ENCODE results near the gene TNFAIP6. TPM values are rescaled to one million over a fixed set of nuclear protein-coding genes. Genes with fewer than 3 reads are reported as not detected.

The TNFAIP6 gene
- total RNA-seq, 1 experiment from 2014 or later: not detected

DNA sequence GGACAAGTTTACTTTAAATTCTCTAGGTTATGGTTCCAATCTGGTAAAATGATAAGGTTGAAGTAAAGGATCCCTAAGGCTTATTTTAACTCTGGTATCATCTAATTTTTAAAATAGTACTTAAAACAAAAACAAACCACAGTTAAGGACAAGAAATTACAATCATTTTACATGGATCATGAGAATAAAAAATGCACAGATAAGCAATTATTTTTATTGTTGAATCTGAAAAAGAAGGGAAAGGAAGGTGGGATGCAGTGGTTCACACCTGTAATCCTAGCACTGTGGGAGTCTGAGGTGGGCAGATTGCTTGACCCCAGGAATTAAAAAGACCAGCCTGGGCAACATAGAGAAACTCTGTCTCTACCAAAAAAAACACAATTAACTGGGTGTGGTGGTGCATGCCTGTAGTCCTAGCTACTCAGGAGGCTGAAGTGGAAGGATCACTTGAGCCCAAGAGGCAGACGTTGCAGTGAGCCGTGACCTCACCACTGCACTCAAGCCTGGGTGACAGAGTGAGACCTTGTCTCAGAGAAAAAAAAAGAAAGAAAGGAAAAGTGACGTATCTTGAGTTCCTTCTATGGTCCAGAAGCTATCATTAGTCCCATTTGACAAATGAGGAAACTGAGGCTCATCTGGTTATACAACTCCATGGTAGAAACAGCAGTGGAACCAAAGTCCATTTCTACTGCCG is 2.5 kb downstream of the TNFAIP6 start:
- Histone ChIP-seq H3K9me3 (ENCODE audit: control insufficient read depth in 1 of 2, insufficient read depth in 1 of 2, low read depth in 1 of 2, low read length in 2 of 2) (no peaks in the 10 kb centered on the region), H4K20me1 (ENCODE audit: insufficient read depth) (no peaks in the 10 kb centered on the region), H3K27ac (ENCODE audit: low read depth, low read length) (no peak overlapping the region), H2AFZ (ENCODE audit: low read depth, low read length, poor library complexity, severe bottlenecking) (no peak overlapping the region), H3K4me1 (ENCODE audit: control insufficient read depth in 1 of 2, insufficient read depth in 2 of 2, low read length in 2 of 2) (no peaks in the 10 kb centered on the region), H3K9me2 (ENCODE audit: insufficient read depth) (no peaks in the 10 kb centered on the region; the same call in none of the 2 replicates), H3K9ac (ENCODE audit: low read length) (no peak overlapping the region), H3K4me3 (replicated peaks in 1 of 2; ENCODE audit: low read depth in 1 of 2, low read length in 2 of 2) (no peak overlapping the region), H3K36me3 (ENCODE audit: control insufficient read depth in 1 of 2, insufficient read depth in 2 of 2, low read length in 2 of 2) (no peaks in the 10 kb centered on the region), H3K79me2 (ENCODE audit: insufficient read depth, low read length) (no peaks in the 10 kb centered on the region), H3K27me3 (ENCODE audit: insufficient read depth, low read length) (no peaks in the 10 kb centered on the region), H3K4me2 (ENCODE audit: low read length) (no peak overlapping the region)
- DNase-seq (ENCODE audit: low read depth, low spot score): no peak
- ChIA-PET CTCF (no interaction called here), RAD21 (ENCODE audit: low non-redundant PET in 1 of 2, low total read pairs in 2 of 2, uncharacterized antibody in 2 of 2, unreplicated experiment in 2 of 2) (no interaction called here), POLR2A (no interaction called here)
- intact Hi-C loops (cut with micrococcal nuclease): no loop called here
- TF ChIP-seq ELF1 (IDR thresholded peaks at IDR 0.05; ENCODE audit: borderline replicate concordance, low read depth) (no peak), EGR1 (IDR thresholded peaks at IDR 0.05; ENCODE audit: low read depth) (no peak), YY1 (IDR thresholded peaks at IDR 0.05; ENCODE audit: extremely low read depth, insufficient replicate concordance, low read depth, low read length) (no peak), ATF3 (IDR thresholded peaks at IDR 0.05) (no peak), CBX3 (IDR thresholded peaks at IDR 0.05; ENCODE audit: low read depth) (no peak), ZFX (IDR thresholded peaks at IDR 0.05) (no peak), SRF (IDR thresholded peaks at IDR 0.05; ENCODE audit: low read depth) (no peak), POLR2AphosphoS5 (IDR thresholded peaks at IDR 0.05; ENCODE audit: low read depth, low read length) (no peak), MAX (IDR thresholded peaks at IDR 0.05) (no peak), RAD21 (IDR thresholded peaks at IDR 0.05; ENCODE audit: low read depth) (no peak), POLR2A (IDR thresholded peaks at IDR 0.05; ENCODE audit: borderline replicate concordance, extremely low read depth, insufficient read depth, insufficient read length) (no peak), EZH2 (IDR thresholded peaks at IDR 0.05) (no peak), ZNF274 (IDR thresholded peaks at IDR 0.05; ENCODE audit: low read depth, low read length) (no peak), JUND (IDR thresholded peaks at IDR 0.05) (no peak), EZH2phosphoT487 (IDR thresholded peaks at IDR 0.05; ENCODE audit: borderline replicate concordance) (no peak), FOSL1 (IDR thresholded peaks at IDR 0.05; ENCODE audit: low read depth) (no peak)
- TF ChIP-seq, protein P1, sequence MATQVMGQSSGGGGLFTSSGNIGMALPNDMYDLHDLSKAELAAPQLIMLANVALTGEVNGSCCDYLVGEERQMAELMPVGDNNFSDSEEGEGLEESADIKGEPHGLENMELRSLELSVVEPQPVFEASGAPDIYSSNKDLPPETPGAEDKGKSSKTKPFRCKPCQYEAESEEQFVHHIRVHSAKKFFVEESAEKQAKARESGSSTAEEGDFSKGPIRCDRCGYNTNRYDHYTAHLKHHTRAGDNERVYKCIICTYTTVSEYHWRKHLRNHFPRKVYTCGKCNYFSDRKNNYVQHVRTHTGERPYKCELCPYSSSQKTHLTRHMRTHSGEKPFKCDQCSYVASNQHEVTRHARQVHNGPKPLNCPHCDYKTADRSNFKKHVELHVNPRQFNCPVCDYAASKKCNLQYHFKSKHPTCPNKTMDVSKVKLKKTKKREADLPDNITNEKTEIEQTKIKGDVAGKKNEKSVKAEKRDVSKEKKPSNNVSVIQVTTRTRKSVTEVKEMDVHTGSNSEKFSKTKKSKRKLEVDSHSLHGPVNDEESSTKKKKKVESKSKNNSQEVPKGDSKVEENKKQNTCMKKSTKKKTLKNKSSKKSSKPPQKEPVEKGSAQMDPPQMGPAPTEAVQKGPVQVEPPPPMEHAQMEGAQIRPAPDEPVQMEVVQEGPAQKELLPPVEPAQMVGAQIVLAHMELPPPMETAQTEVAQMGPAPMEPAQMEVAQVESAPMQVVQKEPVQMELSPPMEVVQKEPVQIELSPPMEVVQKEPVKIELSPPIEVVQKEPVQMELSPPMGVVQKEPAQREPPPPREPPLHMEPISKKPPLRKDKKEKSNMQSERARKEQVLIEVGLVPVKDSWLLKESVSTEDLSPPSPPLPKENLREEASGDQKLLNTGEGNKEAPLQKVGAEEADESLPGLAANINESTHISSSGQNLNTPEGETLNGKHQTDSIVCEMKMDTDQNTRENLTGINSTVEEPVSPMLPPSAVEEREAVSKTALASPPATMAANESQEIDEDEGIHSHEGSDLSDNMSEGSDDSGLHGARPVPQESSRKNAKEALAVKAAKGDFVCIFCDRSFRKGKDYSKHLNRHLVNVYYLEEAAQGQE (IDR thresholded peaks at IDR 0.05; ENCODE audit: low read depth): no peak
- no TSS peak for BruUV-seq (replicated peaks)
- ATAC-seq: no peak
